HepG2 (cell line): ENCODE results near the gene NAB1. TPM values are rescaled to one million over a fixed set of nuclear protein-coding genes. Genes with fewer than 3 reads are reported as not detected.

Experiments used
- ATAC-seq: fragments of 200-7000 bp; cut with Tn5 transposase; 3 replicates; pipeline ENCODE4 v1.9.1; 2020; ENCODE audit warnings: mild to moderate bottlenecking, moderate library complexity
- BruUV-seq: library from RNA; stranded (reverse); fragments of 400-500 nt; replicated peaks from 2 replicates; lab custom pipeline; 2021; lab: Mats Ljungman, UMichigan
- CTCF ChIA-PET: fragments of 300-600 bp; formaldehyde crosslinking; extraction: SDS; loops from one replicate; lab custom pipeline; 2021; ENCODE audit warnings: low total read pairs, inconsistent platforms, low intra/inter-chr PET ratio; lab: Yijun Ruan, JAX
- POLR2A ChIA-PET: fragments of 350-600 bp; sonication (Branson Sonifier 250); formaldehyde crosslinking; loops from one replicate; lab custom pipeline; 2020; ENCODE audit warnings: antibody characterized with exemption, inconsistent platforms; lab: Yijun Ruan, JAX
- DNase-seq: peaks from one replicate; pipeline ENCODE4 v3.0.0-alpha.2; 2015; ENCODE audit warnings: low spot score
- FAIRE-seq: peaks from 3 replicates; lab custom pipeline; 2011; peaks lifted over from hg19 to GRCh38; lab: Jason Lieb, UNC
- H2AFZ ChIP-seq: one replicate; pipeline ENCODE4 v1.6.1; 2011; ENCODE audit warnings: low read length, inconsistent platforms
- H3K27ac ChIP-seq: fragments of 300-600 bp; 3 replicates; pipeline ENCODE4 v1.8.0; 2011; ENCODE audit warnings: mixed run types, mild to moderate bottlenecking, mixed read lengths, low read length, inconsistent platforms; ENCODE audit not compliant: insufficient read depth; ENCODE audit errors: extremely low read length
- H3K27me3 ChIP-seq, 2 experiments: fragments of 200-600 bp in 1 of 2; 2 replicates in 1 of 2; 3 replicates in 1 of 2; pipeline versions ENCODE4 v1.6.0 to v1.8.0; 2011; ENCODE audit warnings: low read length in 2 of 2, mild to moderate bottlenecking in 2 of 2, moderate library complexity in 2 of 2, inconsistent platforms in 1 of 2; ENCODE audit not compliant: insufficient read depth in 2 of 2, control insufficient read depth in 1 of 2
- H3K36me3 ChIP-seq, 2 experiments: fragments of 200-600 bp in 1 of 2; replicated peaks in 1 of 2; 2 replicates in 1 of 2; 3 replicates in 1 of 2; pipeline versions ENCODE4 v1.5.1 to v1.8.0; 2011; ENCODE audit warnings: low read length in 2 of 2, inconsistent platforms in 1 of 2; ENCODE audit not compliant: insufficient read depth in 2 of 2, control insufficient read depth in 1 of 2
- H3K4me1 ChIP-seq: 2 replicates; pipeline ENCODE4 v1.5.1; 2012; ENCODE audit warnings: low read length, inconsistent platforms; ENCODE audit not compliant: insufficient read depth
- H3K4me2 ChIP-seq: 2 replicates; pipeline ENCODE4 v1.6.0; 2011; ENCODE audit warnings: low read depth, low read length, inconsistent platforms
- H3K4me3 ChIP-seq, 3 experiments: fragments of 200-600 bp in 1 of 3; sonication (generic), shearing (Covaris generic) in 1 of 3; replicated peaks in 1 of 3; 2 replicates each; pipeline ENCODE4 v1.5.1; 2011 to 2016; ENCODE audit warnings: low read length in 3 of 3, inconsistent platforms in 2 of 3, low read depth in 2 of 3, mild to moderate bottlenecking in 2 of 3, control low read depth in 1 of 3, mixed read lengths in 1 of 3; ENCODE audit not compliant: insufficient read depth in 1 of 3
- H3K79me2 ChIP-seq: one replicate; pipeline ENCODE4 v1.6.1; 2011; ENCODE audit warnings: low read length, inconsistent platforms; ENCODE audit not compliant: insufficient read depth
- H3K9ac ChIP-seq: 2 replicates; pipeline ENCODE4 v1.6.0; 2011; ENCODE audit warnings: mild to moderate bottlenecking, low read depth, low read length, inconsistent platforms; ENCODE audit not compliant: insufficient read depth
- H3K9me3 ChIP-seq: 2 replicates; pipeline ENCODE4 v1.5.1; 2012; ENCODE audit warnings: mild to moderate bottlenecking, low read length
- H4K20me1 ChIP-seq: 2 replicates; pipeline ENCODE4 v1.6.0; 2011; ENCODE audit warnings: inconsistent platforms, mild to moderate bottlenecking, low read length, moderate library complexity; ENCODE audit not compliant: insufficient read depth
- ETV5 ChIP-seq: IDR thresholded peaks from 2 replicates; pipeline ENCODE4 v1.6.1; 2018; ENCODE audit warnings: missing biosample characterization, missing genetic modification reagents, inconsistent platforms, borderline replicate concordance
- ETV6 ChIP-seq: sonication (generic); formaldehyde crosslinking; conservative IDR thresholded peaks from 2 replicates; pipeline ENCODE4 v1.4.0; 2020; ENCODE audit warnings: missing genetic modification reagents
- IRF1 ChIP-seq: sonication (generic); formaldehyde crosslinking; IDR thresholded peaks from 2 replicates; pipeline ENCODE4 v1.4.0; 2020; ENCODE audit warnings: low read depth, mild to moderate bottlenecking, missing genetic modification reagents
- MAFK ChIP-seq, 2 experiments: IDR thresholded peaks in 1 of 2; conservative IDR thresholded peaks in 1 of 2; 2 replicates each; pipeline ENCODE4 v1.6.1; 2011; ENCODE audit warnings: improper control_type of control experiment in 2 of 2, low read length in 2 of 2
- MED13 ChIP-seq: sonication (generic); formaldehyde crosslinking; IDR thresholded peaks from 2 replicates; pipeline ENCODE4 v1.5.0; 2020; ENCODE audit warnings: missing genetic modification reagents
- NFKBIZ ChIP-seq: IDR thresholded peaks from 2 replicates; pipeline ENCODE4 v1.6.1; 2018; ENCODE audit warnings: missing genetic modification reagents, missing compliant biosample characterization
- ZBTB38 ChIP-seq: sonication (generic); formaldehyde crosslinking; IDR thresholded peaks from 2 replicates; pipeline ENCODE4 v1.5.1; 2020; ENCODE audit warnings: mild to moderate bottlenecking, missing genetic modification reagents
- ZNF512 ChIP-seq: sonication (generic); formaldehyde crosslinking; IDR thresholded peaks from 2 replicates; pipeline ENCODE4 v1.4.0; 2020; ENCODE audit warnings: mild to moderate bottlenecking, missing genetic modification reagents
- WGBS: methylation state at CpG from one replicate; pipeline ENCODE4 v1.1.6; 2017; ENCODE audit warnings: low lambda C conversion rate; 5-methylcytosine and 5-hydroxymethylcytosine counted together
- in situ Hi-C: cut with HindIII; loops from 2 replicates; pipeline ENCODE4 v1.10.0; 2017; ENCODE audit warnings: low pct_unique_long_range_greater_than_20kb; ENCODE audit not compliant: extremely low pct_ligation_motif_present
- intact Hi-C: fragments of 100-400 bp; cut with micrococcal nuclease; formaldehyde crosslinking; loops from one replicate; pipeline ENCODE4 v1.10.0; 2022; ENCODE audit not compliant: unreplicated experiment
- polyA plus RNA-seq, 8 experiments: library from polyadenylated mRNA; depleted of rRNA in 3 of 8; stranded (reverse) in 7 of 8; unstranded in 1 of 8; fragments of >200 nt; fragmentation: Illumina TruSeq in 4 of 8; extraction: Trizol in 4 of 8; gene quantifications; 2 replicates each; pipeline versions ENCODE4 v1.2.1 to v1.2.3, GENCODE V29; 2011 to 2016; ENCODE audit warnings: low read depth in 4 of 8, missing spikeins in 1 of 8, mixed read lengths in 1 of 8; ENCODE audit not compliant: insufficient read depth in 1 of 8
- total RNA-seq, 5 experiments: library from RNA; depleted of rRNA; stranded (reverse); fragments of >200 nt; fragmentation: Illumina TruSeq; extraction: Trizol; gene quantifications; 2 replicates each; pipeline ENCODE4 v1.2.3, GENCODE V29; 2016; ENCODE audit warnings: low read depth in 1 of 5
- TF ChIP-seq, protein P1 (sequence below): sonication (generic); formaldehyde crosslinking; IDR thresholded peaks from 2 replicates; pipeline ENCODE4 v1.4.0; 2020; ENCODE audit warnings: mild to moderate bottlenecking, low read depth, missing genetic modification reagents

The NAB1 gene
- total and polyA plus RNA-seq, 2 of the 13 experiments (the other 11 are each of a cell fraction or from before 2014, with no cell fraction given), result 24.5 to 46.0 TPM

GRCh38 chr2:190740449-190740848 lies 91.6 kb downstream of the NAB1 start:
- CTCF ChIA-PET, result no interaction called here

More at GRCh38 chr2:190740449-190740848, 91.6 kb downstream of the NAB1 start:
- Histone ChIP-seq H2AFZ (no peak overlapping the region), H3K79me2 (no peaks in the 10 kb centered on the region), H3K4me3 (no peak overlapping the region), H3K9me3 (no peaks in the 10 kb centered on the region), H3K9ac (no peak overlapping the region), H4K20me1 (no peaks in the 10 kb centered on the region), H3K4me2 (no peak overlapping the region), H3K4me1 (peaks cover 11% of the 10 kb centered on the region), H3K36me3 (no peaks in the 10 kb centered on the region), H3K27ac (no peak overlapping the region), H3K27me3 (no peaks in the 10 kb centered on the region)
- ATAC-seq (no peak), FAIRE-seq (no peak), DNase-seq (no peak)
- TF ChIP-seq MED13 (CRISPR knock-in tag) (no peak), NFKBIZ (CRISPR knock-in tag) (no peak), ZNF512 (CRISPR knock-in tag) (no peak), ETV5 (CRISPR knock-in tag) (no peak), ZBTB38 (CRISPR knock-in tag) (no peak), IRF1 (CRISPR knock-in tag) (no peak), MAFK (conservative IDR thresholded peaks at IDR 0.05 in 1 of 2, IDR thresholded peaks at IDR 0.05 in 1 of 2; ENCODE audit: low read length in 2 of 2) (no peak), ETV6 (CRISPR knock-in tag) (no peak)
- TF ChIP-seq, protein P1, sequence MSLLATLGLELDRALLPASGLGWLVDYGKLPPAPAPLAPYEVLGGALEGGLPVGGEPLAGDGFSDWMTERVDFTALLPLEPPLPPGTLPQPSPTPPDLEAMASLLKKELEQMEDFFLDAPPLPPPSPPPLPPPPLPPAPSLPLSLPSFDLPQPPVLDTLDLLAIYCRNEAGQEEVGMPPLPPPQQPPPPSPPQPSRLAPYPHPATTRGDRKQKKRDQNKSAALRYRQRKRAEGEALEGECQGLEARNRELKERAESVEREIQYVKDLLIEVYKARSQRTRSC (CRISPR knock-in tag), result no peak
- BruUV-seq, result no TSS peak
- POLR2A ChIA-PET, result no interaction called here
- 37% methylated on average over 2 of the region's 2 CpGs for WGBS
- in situ Hi-C loops (no loop called here), intact Hi-C loops (no loop called here)

Other genes starting within 250 kb of the NAB1 start
- 0.59 and 1.4 TPM in 2 replicates for gene MFSD6, start 240.7 kb upstream of the NAB1 start, total RNA-seq (2016; rRNA removed; fragmentation: Illumina TruSeq; extraction: Trizol)
- 0.71 and 0.92 TPM in 2 replicates for gene MFSD6, start 240.7 kb upstream of the NAB1 start, polyA plus RNA-seq (2011; rRNA removed)
- gene NEMP2, start 114.4 kb upstream of the NAB1 start, total RNA-seq (2016; rRNA removed; fragmentation: Illumina TruSeq; extraction: Trizol), result 7.8 and 9.8 TPM in 2 replicates
- gene NEMP2, start 114.4 kb upstream of the NAB1 start, polyA plus RNA-seq (2011; rRNA removed), result 2.4 and 3.3 TPM in 2 replicates
- gene GLS, start 231.7 kb downstream of the NAB1 start, total RNA-seq (2016; rRNA removed; fragmentation: Illumina TruSeq; extraction: Trizol), result 183 and 212 TPM in 2 replicates
- gene GLS, start 231.7 kb downstream of the NAB1 start, polyA plus RNA-seq (2011; rRNA removed), result 65.4 and 78.6 TPM in 2 replicates